Activated T-helper 1 cell treated with Interleukin-2 at 50 U/mL for 16 hours (primary cell): ENCODE measurements around the gene ARF3.
A peak's percentile ranks its signal among the peaks of the same experiment; 100 is the strongest.
"Not testable (repeated sequence)": the region's sequence is repeated elsewhere in the genome, so short reads cannot be mapped to it uniquely, and the experiment has no call there.

Experiments
- DNase-seq: peaks from one replicate; pipeline ENCODE4 v3.0.0-alpha.2; 2020; ENCODE audit warnings: low read depth

ARF3 gene

DNA sequence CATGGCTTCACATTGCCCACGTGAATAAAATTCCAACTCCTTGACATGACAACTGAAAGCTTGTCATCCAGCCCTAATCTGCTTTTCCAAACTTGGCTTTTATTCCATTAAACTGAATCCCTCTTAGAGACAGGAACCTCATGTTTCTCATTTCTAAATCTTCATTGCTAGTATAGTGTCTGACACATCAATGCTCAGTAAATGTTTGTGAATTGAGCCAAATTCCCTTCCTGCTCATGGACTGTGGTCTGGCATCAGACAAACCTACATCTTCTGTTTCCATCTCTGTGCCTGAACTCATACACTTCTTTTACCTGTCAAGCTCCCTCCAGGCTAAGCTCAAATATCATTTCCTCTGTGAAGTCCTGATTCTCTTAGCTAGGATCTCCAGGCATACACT is 27.7 kb downstream of the ARF3 start:
- no peak for DNase-seq

DNA sequence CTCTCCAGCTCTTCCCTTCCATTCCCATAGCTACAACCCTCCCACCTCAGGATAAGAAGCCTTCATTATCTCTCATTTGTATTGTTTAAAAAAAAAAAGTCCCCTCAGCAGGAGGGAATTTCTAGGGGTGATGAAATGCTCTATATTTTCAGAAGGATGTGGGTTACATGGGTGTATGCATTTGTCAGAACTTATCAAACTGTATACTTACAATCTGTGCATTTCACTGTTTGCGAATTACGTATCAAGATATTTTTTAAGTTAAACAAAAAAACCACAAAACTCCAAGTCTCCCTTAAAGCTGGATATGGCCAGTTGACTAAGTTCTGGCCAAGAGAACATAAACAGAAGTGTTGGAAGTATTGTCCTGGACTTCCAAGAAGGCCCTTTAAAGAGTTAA is 30.0 kb downstream of the ARF3 start:
- DNase-seq = no peak

DNA sequence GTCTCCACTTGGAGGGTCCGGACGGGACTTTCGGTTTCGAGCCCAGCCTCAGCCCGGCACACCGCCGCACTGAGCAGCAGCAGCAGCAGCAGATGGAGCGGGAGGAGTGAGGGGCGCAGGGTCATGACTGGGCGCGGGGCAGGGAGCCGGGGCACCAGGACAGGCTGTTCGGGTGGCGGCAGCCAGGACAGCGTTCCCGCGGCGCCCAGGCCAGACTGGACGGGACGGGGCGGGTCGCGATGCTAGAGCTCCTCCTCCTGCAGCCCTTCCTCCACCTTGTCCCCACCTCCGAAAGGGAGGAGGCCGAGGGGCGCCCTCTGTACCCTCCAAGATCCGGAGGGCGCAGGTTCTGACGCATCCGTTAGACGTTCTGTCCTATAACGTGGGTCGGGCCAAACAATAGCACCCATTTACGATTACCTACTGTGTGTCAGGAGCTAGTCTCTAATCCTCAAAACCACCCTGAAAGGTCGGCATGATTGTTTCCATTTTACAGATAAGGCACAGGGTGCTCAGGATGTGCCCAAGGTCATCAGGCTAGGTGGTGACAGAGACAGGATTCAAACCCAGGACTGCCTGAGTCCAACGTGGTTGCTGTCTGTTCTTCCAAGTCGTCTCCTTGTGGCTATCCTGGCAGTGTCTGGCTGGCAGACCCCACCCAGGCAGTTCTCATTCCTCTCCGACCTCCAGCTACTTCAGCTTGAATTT is 31.8 kb downstream of the ARF3 start, which contains the start of gene FKBP11:
FKBP11 (minus strand) TSS at position 189 of the 708 bp plus-strand sequence; CDS start at position 125, 64 bp downstream.
- peak; percentile 63 for DNase-seq

DNA sequence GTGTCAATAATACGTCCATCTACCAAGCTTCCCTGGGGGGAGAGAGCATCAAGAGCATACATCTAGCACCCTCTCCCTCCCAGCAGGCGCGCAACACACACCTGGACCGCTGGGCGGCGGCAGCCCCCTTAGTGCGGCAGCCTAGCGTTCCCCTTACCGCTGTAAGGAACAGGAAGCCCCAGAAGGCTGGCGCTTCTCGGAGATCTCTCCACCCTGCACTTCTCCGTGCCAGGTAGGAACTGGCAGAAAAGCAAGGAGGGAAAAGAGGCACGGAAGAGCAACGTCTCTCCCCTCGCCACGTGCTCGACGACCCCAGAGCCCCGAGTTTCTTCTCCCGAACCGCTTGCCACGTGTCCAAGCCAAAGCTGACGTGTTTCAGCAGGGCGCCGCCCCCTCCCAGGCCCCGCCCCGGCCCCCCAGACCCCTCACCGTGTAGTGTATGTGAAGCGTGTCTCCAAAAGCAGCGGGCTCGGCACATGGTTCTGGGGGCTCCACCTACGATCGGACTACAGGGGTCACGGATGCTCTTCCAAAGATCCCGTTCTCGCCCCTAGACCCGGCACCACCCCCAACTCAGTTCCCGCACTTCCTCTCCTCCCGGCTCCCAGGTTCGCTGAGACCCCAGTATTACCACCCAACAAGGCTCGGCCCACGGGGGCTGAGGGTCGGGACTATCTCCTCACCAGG is 32.5 kb downstream of the ARF3 start:
- DNase-seq = peak; percentile 68

DNA sequence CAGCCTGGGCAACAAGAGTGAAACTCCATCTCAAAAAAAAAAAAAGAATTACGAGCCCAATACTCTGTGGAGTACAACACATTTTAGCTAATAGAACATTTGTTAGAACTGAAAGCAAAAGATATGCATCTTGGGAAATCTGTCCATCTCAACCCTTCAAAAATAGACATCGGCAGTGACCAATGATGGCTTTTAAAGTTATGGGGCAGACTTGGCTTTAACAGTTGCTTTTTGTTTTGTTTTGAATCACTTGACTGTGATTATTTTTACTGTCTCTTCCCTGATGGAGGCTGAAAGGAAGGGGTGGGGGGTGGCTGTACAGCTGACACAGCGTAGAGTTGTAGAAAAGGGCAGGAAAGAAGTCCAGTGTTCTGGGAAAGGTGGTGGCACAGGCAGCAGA is 34.2 kb downstream of the ARF3 start:
- DNase-seq = no peak

DNA sequence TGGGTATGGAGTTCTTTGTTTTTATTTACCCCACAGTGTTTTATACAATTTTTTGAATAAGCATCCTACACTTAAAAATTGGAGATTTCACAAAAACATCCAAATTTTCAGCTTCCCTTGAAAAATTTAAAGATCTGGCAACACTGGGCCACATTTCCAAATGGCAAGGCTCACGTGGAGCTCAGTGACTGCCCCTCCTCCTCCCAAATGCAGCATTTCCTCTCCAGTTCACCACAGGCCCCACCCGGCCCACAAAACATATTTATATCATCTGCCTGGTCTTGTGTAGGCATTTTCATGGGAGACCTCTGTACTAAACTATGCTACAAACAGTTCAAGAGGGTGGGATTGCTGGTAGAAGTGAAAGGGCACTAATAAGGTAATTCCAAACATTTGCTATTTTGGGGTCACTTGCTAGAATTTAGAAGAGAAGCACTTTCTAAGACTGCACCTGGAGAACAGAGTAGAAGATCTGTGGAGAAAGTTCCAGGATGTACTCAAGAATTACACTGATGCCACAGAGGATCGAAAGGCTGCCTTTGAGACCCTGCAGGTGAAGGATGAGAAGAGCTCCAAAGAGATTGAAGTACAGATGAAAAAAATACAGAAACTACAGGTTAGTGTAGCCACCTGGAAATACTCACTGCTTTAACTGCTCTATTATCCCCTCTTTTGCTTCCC is 39.3 kb downstream of the ARF3 start:
- DNase-seq = peak; percentile 42

DNA sequence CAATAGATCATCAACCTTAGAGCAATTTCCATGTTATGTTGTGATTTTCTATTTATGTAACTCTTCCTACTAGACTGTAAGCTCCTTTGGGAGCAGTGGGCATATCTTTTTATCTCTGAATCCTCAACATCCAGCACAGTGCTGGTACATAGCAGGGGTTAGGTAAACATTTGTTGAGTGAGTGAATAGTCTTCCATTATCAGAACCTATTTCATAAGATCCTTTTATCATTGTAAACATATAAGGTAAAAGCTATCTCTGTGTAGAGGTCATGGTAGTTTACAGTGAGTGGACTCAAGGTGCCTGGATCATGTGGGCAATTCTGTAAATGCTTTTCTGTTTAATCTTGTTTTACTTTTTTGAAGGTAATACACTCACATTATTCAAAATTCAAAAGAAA is 47.1 kb downstream of the ARF3 start:
- no peak for DNase-seq

DNA sequence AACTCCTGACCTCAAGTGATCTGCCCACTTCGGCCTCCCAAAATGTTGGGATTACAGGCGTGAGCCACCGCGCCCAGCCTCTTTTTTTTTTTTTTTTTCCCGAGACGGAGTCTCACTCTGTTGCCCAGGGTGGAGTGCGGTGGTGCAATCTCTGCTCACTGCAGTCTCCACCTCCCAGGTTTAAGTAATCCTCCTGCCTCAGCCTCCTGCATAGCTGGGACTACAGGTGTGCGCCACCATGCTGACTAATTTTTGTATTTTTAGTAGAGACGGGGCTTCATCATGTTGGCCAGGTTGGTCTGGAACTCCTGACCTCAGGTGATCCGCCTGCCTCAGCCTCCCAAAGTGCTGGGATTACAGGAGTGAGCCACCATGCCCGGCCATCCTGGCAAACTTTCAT is 47.6 kb downstream of the ARF3 start:
- DNase-seq = not testable (repeated sequence)

DNA sequence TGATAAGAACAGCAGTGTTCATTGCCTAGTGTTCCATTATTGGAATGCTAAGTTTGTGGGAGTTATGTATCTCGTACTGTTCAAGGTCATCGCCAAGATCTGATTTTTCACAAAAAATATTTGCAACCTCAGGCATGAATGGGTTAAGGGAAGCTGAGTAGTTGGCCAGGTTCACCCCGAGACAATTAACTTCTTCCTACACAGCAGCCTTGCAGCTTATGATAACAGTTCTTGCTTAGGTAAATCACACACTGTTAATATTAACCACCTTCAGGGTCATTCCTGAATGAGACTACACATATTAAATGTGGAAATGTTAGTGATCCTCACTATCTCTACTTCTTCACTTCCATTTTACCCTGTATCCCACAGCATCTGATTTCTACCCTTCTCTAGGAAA is 50.0 kb downstream of the ARF3 start:
- DNase-seq = no peak

DNA sequence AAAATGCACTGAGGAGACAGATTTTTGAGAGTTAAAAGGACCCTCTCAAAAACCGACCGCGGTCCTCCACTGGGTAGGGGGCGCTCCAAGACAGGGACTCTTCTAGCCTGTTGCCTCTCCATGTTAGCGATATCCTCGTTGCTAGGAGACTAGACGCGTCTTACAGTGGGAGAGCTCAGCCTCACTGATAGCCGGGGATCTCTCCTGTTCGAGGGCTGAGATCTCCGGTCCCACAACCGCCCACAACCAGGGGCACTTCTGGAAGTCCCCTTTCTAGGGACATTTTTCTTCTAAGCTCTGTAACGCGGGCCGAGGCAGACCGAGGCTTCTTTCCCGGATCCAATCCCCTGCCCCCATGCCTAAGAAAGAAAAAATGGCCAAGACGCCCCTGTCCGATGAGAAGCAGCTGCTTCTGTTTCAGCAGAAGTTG is 53.3 kb downstream of the ARF3 start:
- DNase-seq = peak; percentile 67

DNA sequence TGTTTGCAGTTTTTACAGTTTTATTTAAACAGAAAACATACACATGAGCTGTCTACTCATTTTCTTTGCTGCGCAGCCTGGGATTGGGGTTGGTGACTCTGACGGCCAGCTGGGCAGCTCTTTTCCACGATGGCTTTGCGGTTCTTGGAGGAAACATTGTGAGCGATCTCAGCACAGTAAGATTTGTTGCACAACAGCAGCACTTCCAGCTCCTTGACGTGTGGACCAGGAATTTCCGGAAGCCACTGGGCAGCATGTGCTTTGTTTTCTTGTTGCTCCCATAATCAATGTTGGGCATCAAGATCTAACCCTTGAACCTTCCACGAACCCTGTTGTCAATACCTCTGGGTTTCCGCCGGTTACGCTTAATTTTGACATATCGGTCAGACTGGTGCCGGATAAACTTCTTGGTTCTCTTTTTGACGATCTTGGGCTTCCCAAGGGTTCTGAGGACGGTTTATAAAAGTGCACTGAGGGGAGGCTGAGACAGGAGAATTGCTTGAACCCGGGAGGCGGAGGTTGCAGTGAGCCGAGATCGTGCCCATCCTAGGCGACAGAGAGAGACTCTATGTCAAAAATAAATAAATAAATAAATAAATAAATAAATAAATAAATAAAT is 53.8 kb downstream of the ARF3 start:
- DNase-seq = no peak

DNA sequence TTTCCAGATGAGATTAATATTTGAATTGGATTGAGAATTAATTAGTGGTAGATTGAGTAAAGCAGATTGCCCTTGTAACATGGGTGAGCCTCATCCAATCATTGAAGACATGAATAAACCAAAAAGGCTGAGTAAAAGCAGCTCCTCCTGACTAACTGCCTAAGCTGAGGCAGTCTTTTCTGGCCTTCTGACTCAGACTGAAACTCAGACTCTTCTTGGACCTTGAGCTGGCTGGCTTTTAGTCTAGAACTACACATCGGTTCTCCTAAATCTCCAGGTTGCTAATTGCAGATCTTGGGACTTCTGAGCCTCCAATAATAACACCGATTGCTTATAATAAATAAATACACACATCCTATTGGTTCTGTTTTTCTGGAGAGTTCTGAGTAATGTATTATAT is 56.0 kb downstream of the ARF3 start:
- DNase-seq = no peak

DNA sequence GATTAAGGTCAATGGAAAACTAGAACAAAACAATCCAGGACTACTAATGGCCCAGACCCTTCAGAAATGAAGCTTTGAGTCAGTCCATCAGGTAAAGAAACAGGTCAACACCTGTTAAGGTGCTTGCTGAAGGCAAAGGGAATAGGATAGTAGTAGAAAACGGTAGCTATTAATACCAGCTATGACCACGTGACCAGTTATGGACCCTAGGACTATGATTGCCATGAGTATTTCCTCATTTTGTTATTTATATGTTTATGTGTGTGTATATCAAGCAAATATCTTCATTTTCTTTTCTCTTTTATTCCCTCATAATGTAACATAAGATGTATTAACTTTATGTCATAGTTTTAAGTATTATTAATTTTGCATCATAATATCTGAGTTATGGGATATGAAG is 57.6 kb downstream of the ARF3 start:
- no peak for DNase-seq

DNA sequence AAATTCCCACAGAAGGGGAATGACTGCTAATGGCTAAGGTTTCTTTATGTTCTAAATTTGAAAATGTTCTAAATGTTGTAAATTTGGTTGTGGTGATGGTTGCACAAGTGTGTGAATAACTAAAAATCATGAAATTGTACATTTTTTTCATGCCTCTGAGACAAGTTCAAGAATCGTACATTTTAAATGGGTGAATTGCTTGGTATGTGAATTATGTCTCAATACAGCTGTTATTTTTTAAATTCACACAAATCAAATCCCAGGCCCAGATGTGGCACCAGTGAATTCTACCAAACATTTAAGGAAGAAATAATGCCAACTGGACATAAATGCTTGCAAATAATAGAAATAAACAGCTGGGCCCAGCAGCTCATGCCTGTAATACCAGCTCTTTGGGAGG is 63.0 kb downstream of the ARF3 start:
- DNase-seq = no peak

DNA sequence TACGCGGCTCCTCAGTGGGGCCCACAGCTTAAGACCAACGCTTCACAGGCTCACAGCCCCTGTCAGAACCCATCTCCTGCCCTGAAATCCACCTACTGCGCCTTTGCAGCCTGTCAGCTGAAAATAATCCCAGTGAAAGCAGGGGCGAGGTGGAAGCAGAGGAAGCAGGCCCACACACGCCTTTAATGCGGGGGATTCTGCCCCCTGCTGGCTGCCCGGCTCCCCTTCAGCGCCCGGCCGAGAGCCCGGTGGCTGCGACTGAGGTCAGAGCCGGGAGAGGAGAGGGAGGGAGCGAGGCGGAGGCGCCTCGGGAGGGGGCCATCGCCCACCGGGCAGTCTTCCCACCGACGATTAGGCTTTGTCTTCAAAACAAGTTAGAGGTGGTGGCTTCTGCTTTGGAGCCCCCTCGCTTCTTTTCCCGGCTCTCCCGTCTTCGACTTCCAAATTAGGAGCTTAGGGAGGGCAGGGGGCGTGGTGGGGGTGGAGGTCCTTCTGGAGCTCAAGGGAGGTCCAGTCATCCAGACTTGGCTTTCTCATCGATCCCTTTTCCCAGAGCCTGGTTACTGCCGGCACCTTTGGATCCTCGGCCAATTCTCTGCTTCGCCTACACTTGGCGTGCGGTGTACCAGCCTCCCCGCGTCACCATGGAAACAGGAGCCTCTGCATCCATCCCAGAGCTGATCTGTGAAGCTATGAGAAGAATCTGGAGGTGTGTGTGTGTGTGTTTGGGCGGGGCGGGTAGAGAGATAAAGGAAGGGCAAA is 66.4 kb downstream of the ARF3 start:
- DNase-seq = peak; percentile 50

DNA sequence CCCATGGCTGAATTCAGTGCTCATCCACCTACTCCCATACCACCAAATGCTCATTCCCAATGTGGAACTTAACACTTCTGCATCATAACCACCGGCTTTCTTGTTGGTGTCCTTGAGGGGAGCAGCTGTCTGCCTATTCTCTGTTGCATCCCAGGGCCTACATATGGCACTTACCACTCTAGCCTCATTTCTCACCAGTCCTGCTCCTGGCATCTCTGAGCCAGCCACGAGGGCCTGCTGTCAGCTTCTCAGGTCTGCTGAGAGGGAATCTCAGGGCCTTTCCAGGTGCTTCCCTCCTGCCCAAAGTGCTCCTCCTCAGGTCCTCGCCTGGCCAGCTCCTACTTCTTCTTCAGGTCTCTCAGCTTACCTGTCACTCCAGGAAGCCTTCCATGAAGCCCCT is 67.6 kb downstream of the ARF3 start:
- no peak for DNase-seq
